Lower leg skin (tissue), 3 donors: ENCODE measurements around the gene ZC3H14.

Source experiments
- CTCF ChIP-seq, 3 donors: fragments of 450-650 bp; IDR thresholded peaks; one replicate each; pipeline ENCODE4 v1.5.1; 2016; ENCODE audit warnings: antibody characterized with exemption in 3 of 3, mild to moderate bottlenecking in 3 of 3, moderate library complexity in 2 of 3
- POLR2A ChIP-seq, 2 donors: fragments of 450-650 bp; IDR thresholded peaks; one replicate each; pipeline ENCODE4 v1.6.1; 2016 to 2017; ENCODE audit warnings: antibody characterized with exemption in 2 of 2, mild to moderate bottlenecking in 1 of 2, moderate library complexity in 1 of 2

GRCh38 chr14:88631091-88631490 is 68.3 kb downstream of the ZC3H14 start:
- TF ChIP-seq CTCF (IDR thresholded peaks at IDR 0.05) (no peak), POLR2A (IDR thresholded peaks at IDR 0.05) (no peak)
